Measurements from ENCODE around the gene MAP3K4. TPM values are rescaled to one million over a fixed set of nuclear protein-coding genes. Genes with fewer than 3 reads are reported as not detected.
A peak's percentile ranks its signal among the peaks of the same experiment; 100 is the strongest.

MAP3K4 gene
- total RNA-seq, 1 experiment from 2014 or later, result 54.3 TPM

DNA sequence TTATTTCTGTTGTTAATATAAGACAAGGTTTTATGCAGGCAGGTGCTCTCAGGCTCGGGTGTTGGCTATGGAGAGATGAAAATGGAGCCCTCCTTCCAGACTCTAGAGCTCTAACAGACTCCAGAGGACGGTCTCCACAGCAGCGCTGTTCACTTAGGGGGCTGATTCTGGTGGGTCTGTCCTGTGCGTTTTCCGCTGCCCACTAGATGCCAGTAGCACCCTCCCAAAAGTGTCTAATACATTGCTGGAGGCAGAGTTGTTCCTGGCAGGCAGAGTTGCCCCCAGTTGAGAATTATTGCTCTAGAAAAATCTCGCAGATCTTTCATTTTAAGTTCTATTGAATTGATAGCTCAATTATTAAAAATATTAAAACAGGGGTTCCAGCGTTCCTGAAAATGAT is 109.9 kb downstream of the MAP3K4 start:
- Histone ChIP-seq H4K5ac (ENCODE audit: insufficient read length, low read depth, low read length) (no peak overlapping the region), H3K4ac (ENCODE audit: low read depth, low read length) (no peak overlapping the region), H3K23me2 (ENCODE audit: insufficient read length, low read depth, low read length, poor library complexity, severe bottlenecking) (no peaks in the 10 kb centered on the region), H3K18ac (ENCODE audit: insufficient read length, low read depth, low read length) (no peak overlapping the region), H2BK5ac (ENCODE audit: insufficient read length, low read length) (no peak overlapping the region), H2BK12ac (ENCODE audit: insufficient read length, low read depth, low read length) (no peak overlapping the region), H3K23ac (ENCODE audit: insufficient read length, low read depth, low read length) (no peak overlapping the region), H3K9me3 (ENCODE audit: control insufficient read depth, low read depth, low read length) (no peaks in the 10 kb centered on the region), H2BK15ac (ENCODE audit: low read depth, low read length) (no peak overlapping the region), H3K27ac (ENCODE audit: insufficient read length, low read depth, low read length) (no peak overlapping the region), H4K8ac (replicated peaks; ENCODE audit: insufficient read length, low read depth, low read length) (no peak overlapping the region), H3K79me1 (ENCODE audit: insufficient read depth, low read depth, low read length, poor library complexity, severe bottlenecking) (no peaks in the 10 kb centered on the region), H2AFZ (ENCODE audit: low read length) (no peak overlapping the region), H2BK20ac (ENCODE audit: low read depth, low read length, poor library complexity, severe bottlenecking) (no peak overlapping the region), H3T11ph (ENCODE audit: low read length) (no peak overlapping the region), H3K79me2 (ENCODE audit: insufficient read depth, low read length) (no peaks in the 10 kb centered on the region), H3K4me2 (ENCODE audit: insufficient read depth, insufficient read length, low read length) (no peak overlapping the region), H3K9ac (ENCODE audit: extremely low read depth, insufficient read length, low read length) (no peak overlapping the region), H3K27me3 (ENCODE audit: insufficient read depth, low read length) (no peaks in the 10 kb centered on the region), H3K56ac (ENCODE audit: insufficient read length, low read depth, low read length) (no peak overlapping the region), H2AK5ac (ENCODE audit: insufficient read length, low read length) (no peak overlapping the region), H3K14ac (ENCODE audit: insufficient read depth, low read length) (no peak overlapping the region), H3K4me1 (ENCODE audit: insufficient read depth, low read length) (no peaks in the 10 kb centered on the region), H4K91ac (ENCODE audit: insufficient read length, low read depth, low read length) (no peak overlapping the region), H2BK120ac (ENCODE audit: low read depth, low read length, poor library complexity, severe bottlenecking) (no peak overlapping the region), H4K20me1 (ENCODE audit: control insufficient read depth, insufficient read depth, insufficient read length) (no peaks in the 10 kb centered on the region)
- no peak for DNase-seq
- no peaks in the 10 kb centered on the region for H3K9me3 Mint-ChIP-seq
- no peak overlapping the region for H3K27ac Mint-ChIP-seq
- TF ChIP-seq, protein P1, sequence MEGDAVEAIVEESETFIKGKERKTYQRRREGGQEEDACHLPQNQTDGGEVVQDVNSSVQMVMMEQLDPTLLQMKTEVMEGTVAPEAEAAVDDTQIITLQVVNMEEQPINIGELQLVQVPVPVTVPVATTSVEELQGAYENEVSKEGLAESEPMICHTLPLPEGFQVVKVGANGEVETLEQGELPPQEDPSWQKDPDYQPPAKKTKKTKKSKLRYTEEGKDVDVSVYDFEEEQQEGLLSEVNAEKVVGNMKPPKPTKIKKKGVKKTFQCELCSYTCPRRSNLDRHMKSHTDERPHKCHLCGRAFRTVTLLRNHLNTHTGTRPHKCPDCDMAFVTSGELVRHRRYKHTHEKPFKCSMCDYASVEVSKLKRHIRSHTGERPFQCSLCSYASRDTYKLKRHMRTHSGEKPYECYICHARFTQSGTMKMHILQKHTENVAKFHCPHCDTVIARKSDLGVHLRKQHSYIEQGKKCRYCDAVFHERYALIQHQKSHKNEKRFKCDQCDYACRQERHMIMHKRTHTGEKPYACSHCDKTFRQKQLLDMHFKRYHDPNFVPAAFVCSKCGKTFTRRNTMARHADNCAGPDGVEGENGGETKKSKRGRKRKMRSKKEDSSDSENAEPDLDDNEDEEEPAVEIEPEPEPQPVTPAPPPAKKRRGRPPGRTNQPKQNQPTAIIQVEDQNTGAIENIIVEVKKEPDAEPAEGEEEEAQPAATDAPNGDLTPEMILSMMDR (conservative IDR thresholded peaks at IDR 0.05), result peak; percentile 60
- H3K27me3 Mint-ChIP-seq (ENCODE audit: low read depth), result no peaks in the 10 kb centered on the region
- H3K36me3 Mint-ChIP-seq (ENCODE audit: insufficient read depth in 1 of 3, low read depth in 3 of 3), result peaks cover 20 to 67% (median 50%) of the 10 kb centered on the region in 3 experiments
- no peaks in the 10 kb centered on the region for H3K4me1 Mint-ChIP-seq
- no peak overlapping the region for H3K4me3 Mint-ChIP-seq
- no CpG with 5 or more reads among the region's 7 CpGs for WGBS (ENCODE audit: extremely low coverage, insufficient read length, low lambda C conversion rate)
